Myocyte (in vitro differentiated cells): ENCODE measurements around the gene CFAP119. TPM values are rescaled to one million over a fixed set of nuclear protein-coding genes. Genes with fewer than 3 reads are reported as not detected.
A peak's percentile ranks its signal among the peaks of the same experiment; 100 is the strongest.

Experiments
- DNase-seq: peaks from one replicate; pipeline ENCODE4 v3.0.0-alpha.2; 2012; ENCODE audit warnings: low read depth
- total RNA-seq: library from RNA; depleted of rRNA; stranded (reverse); fragments of >200 nt; gene quantifications from 2 replicates; pipeline ENCODE4 v1.2.3, GENCODE V29; 2014

The CFAP119 gene
- total RNA-seq, 1 donor from 2014 or later = 3.9 TPM

DNA sequence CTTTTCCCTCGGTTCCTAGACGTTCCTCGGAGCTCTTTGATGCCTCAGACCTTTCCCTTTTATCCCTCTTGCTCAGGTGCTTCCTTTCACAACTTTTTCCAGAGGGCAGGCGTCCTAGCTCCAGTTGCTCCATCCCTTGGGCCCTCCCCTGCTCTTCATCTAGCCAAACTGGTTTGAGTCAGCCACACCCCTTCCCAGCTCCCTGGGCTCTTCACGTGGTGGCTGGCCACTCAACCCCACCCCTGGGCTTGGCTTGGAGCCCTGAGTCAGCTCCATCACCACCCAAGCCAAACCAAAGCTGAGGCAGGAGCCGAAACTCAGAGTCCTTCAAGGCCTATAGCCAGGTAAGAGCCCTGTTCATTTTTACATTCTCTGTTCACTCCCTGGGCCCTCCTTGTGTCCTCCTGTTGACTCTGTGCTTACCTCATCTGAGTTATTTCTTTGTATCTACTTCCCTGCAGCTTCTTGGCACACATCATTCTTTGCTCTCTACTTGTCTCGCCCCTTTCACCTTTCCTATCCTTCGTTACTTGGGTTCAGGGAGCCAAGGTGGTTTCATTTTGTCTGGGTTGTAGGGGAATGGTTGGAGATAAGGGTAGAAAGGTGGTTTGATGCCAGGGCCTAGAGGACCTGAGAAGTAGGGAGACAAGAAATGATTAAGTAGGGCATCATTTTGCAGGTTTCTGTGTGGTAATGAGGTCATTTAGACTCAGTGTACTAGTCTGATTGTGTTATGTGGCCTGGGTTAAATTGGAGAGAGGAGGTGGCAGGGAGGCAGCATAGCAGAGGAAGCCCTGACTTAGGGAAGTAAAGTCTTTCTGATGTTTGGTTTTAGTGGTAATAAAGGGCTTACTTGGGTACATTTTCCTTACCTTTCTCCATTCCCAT lies 21.3 kb downstream of the CFAP119 start:
- peak; percentile 91 for DNase-seq

DNA sequence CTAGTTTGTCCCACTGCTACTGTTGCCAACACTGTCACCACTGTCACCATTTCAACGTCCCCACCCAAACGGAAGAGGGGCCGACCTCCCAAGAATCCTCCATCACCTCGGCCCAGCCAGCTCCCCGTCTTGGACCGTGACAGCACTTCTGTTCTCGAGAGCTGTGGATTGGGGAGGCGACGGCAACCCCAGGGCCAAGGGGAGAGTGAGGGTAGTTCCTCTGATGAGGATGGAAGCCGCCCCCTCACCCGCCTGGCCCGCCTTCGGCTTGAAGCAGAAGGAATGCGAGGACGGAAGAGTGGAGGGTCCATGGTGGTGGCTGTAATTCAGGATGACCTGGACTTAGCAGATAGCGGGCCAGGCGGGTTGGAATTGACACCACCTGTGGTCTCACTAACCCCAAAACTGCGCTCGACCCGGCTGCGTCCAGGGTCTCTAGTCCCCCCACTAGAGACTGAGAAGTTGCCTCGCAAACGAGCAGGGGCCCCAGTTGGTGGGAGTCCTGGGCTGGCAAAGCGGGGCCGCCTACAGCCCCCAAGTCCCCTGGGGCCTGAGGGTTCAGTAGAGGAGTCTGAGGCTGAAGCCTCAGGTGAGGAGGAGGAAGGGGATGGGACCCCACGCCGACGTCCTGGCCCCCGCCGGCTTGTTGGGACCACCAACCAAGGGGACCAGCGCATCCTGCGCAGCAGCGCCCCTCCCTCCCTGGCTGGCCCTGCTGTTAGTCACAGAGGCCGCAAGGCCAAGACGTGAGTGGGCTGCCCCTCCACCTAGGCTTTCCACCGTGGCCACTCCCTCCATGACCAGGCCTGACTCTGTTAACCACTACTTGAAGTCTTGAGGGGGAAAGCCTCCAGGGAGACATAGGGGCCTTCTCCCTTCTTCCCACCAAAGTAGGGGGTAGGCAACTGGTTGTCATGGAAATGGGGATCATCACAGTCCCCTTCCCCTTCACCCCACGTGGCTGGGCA lies 22.6 kb downstream of the CFAP119 start:
- DNase-seq = no peak

DNA sequence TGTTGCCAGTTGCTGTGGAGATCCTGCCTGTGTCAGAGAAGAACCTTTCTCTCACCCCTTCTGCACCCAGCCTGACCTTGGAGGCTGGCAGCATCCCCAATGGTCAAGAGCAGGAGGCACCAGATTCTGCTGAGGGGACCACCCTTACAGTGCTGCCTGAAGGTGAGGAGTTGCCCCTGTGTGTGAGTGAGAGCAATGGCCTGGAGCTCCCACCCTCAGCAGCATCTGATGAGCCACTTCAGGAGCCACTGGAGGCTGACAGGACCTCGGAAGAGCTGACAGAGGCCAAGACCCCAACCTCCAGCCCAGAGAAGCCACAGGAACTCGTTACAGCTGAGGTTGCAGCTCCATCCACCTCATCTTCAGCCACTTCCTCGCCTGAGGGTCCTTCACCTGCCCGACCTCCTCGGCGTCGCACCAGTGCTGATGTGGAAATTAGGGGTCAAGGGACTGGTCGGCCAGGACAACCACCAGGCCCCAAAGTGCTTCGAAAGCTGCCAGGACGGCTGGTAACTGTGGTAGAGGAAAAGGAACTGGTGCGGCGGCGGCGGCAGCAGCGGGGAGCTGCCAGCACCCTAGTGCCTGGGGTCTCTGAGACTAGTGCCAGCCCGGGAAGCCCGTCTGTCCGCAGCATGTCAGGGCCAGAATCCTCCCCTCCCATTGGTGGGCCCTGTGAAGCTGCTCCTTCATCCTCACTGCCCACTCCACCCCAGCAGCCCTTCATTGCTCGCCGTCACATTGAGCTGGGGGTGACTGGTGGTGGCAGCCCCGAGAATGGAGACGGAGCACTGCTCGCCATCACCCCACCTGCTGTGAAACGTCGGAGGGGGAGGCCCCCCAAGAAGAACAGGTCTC lies 23.8 kb downstream of the CFAP119 start:
- no peak for DNase-seq

DNA sequence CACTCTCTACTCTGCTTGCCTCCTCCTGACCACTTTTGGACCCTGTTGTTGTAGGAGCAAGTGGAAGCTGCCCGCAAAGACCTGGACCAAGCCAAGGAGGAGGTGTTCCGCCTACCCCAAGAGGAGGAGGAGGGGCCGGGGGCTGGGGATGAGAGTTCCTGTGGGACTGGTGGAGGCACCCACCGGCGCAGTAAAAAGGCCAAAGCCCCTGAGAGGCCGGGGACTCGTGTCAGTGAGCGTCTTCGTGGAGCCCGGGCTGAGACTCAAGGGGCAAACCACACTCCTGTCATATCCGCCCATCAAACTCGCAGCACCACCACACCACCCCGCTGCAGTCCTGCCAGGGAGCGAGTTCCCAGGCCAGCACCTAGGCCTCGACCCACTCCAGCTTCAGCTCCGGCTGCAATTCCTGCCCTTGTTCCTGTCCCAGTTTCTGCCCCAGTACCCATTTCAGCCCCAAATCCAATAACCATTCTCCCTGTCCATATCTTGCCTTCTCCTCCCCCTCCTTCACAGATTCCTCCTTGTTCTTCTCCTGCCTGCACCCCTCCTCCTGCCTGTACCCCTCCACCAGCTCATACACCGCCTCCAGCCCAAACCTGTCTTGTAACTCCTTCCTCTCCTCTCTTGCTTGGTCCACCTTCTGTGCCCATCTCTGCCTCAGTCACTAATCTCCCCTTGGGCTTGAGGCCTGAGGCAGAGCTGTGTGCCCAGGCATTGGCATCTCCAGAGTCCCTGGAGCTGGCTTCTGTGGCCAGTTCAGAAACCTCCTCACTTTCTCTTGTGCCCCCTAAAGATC lies 24.7 kb downstream of the CFAP119 start:
- DNase-seq = no peak

DNA sequence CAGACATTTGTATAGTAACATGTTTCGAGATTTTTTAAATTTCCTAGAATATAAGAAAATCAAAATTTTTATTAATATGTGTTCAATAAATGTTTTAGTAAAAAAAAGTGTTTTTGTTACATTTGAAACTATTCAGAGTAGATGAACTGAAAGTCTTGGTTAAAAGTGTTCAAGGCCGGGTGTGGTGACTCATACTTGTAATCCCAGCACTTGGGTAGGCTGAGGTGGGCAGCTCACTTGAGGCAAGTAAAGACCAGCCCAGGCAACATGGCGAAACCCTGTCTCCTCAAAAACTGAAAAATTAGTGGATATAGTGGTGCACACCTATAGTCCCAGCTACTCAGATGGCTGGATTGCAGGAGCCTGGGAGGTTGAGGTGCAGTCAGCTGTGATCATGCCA lies 30.5 kb downstream of the CFAP119 start:
- DNase-seq = no peak

DNA sequence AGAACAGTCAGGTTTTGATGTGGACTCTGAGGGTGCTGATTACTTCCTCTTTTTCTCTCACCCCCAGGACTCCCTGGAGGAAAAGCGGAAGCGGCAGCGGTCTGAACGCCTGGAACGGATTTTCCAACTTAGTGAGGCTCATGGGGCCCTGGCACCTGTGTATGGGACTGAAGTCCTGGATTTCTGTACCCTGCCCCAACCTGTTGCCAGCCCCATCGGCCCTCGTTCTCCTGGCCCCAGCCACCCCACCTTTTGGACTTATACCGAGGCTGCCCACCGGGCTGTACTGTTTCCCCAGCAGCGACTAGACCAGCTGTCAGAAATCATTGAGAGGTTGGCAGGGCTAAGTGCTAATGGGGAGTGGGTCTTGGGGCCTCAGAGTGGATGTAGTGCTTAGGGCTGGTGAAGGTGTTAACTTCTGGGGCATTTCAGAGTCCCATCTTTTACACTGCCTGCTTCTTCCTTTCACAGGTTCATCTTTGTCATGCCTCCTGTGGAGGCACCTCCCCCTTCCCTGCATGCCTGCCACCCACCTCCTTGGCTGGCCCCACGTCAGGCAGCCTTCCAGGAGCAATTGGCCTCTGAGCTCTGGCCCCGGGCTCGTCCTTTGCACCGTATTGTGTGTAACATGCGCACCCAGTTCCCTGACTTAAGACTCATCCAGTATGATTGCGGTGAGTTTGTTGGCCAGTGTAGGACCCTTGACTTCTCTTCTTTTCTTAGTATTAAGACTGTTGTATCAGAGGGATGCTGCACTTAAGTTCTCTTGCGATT lies 32.8 kb downstream of the CFAP119 start:
- no peak for DNase-seq

DNA sequence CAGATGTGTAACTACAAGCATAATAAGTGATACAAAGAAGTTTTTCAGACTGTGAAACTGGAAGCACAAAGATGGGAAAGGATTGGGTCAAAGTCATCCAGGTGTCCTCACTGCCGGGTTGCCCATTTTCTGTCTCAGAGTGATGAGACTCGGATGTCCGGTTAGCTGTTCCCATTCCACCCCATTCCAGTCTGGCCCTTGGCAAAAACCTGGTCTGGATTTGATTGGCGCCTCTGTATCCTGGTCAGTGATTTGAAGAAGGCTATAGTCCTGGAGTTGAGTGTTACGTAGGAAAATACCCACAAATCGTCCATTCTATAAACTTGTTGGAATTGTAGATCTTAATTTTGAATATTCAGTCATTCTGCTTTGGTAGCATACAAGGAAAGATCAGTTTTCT lies 33.5 kb downstream of the CFAP119 start:
- no peak for DNase-seq

DNA sequence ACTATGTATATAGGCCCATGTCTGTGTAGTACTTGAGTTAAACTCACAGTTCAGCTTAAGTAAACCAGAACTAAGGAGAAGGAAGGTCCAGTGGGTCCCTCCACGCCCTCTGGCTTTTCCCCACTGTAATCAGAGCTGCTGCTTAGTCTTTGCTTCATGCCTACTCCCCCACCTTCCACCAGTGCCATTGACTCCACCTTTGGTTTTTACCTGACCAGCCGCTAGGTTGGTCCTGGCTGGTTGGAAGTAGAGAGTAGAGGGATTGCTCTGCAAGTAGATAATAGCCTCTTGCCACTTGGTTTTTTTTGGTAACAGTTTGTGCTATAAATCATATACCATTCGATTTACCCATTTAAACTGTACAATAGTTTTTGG lies 36.5 kb downstream of the CFAP119 start:
- DNase-seq = no peak

DNA sequence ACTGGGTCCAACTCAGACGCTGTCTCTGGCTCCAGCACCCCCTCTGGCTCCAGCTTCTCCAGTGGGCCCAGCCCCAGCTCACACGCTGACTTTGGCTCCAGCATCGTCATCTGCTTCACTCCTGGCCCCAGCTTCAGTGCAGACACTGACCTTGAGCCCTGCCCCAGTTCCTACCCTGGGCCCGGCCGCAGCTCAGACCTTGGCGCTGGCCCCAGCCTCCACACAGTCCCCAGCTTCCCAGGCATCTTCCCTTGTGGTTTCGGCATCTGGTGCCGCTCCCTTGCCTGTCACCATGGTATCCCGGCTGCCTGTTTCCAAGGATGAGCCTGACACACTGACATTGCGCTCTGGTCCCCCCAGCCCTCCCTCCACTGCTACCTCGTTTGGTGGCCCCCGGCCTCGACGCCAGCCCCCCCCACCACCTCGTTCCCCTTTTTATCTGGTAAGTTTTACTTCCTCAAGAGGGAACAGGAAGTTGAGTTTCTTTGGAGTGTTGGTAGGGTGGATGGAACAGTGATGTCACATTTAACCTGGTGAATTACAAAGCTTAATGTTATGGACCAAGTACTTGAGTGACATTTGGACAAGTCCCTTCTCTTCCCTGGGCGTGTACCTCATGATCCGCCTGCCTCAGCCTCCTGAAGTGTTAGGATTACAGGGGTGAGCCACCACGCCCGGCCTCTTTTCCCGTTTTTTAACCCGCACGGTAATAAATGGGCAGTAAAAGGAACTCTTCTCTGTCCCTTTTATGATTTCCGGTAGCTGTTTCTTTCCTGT lies 37.0 kb downstream of the CFAP119 start:
- DNase-seq = peak; percentile 75

DNA sequence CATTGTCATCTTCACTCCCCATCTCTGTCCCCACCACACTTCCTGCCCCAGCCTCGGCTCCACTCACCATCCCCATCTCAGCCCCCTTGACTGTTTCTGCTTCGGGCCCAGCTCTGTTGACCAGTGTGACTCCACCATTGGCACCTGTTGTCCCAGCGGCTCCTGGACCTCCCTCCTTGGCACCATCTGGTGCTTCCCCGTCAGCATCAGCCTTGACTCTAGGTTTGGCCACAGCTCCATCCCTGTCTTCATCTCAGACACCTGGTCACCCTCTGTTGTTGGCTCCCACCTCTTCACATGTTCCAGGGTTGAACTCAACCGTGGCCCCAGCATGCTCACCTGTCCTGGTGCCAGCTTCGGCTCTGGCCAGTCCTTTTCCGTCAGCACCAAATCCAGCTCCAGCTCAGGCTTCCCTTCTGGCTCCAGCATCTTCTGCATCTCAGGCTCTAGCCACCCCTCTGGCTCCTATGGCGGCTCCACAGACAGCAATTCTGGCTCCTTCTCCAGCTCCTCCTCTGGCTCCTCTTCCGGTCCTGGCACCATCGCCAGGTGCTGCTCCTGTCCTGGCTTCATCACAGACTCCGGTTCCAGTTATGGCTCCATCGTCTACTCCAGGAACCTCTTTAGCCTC lies 38.0 kb downstream of the CFAP119 start:
- no peak for DNase-seq

DNA sequence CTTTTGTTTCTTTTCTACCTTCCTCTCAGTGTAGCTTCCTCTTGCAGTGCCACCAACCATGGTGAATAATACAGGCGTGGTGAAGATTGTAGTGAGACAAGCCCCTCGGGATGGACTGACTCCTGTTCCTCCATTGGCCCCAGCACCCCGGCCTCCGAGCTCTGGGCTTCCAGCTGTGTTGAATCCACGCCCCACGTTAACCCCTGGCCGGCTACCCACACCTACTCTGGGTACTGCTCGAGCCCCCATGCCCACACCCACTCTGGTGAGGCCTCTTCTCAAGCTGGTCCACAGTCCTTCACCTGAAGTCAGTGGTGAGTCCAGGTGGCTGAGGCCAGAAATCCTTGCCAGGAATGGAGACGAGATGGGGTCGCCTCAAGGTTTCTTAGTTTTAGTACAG lies 38.9 kb downstream of the CFAP119 start:
- no peak for DNase-seq

DNA sequence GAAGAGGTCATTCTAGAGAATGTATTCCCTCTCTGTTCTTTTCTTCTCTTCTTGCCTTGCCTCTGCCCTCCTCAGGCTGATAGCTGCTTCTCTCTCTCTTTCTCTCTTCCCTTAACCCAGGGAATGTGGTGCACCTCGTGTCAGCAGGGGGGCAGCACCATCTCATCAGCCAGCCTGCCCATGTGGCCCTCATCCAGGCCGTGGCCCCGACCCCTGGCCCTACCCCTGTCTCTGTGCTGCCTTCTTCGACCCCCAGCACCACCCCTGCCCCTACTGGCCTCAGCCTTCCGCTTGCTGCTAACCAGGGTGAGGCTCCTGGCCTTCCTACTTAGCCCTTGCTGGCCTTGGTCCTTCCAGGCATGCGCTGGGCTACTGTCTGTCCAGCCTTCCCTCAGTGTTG lies 39.4 kb downstream of the CFAP119 start:
- DNase-seq = no peak

DNA sequence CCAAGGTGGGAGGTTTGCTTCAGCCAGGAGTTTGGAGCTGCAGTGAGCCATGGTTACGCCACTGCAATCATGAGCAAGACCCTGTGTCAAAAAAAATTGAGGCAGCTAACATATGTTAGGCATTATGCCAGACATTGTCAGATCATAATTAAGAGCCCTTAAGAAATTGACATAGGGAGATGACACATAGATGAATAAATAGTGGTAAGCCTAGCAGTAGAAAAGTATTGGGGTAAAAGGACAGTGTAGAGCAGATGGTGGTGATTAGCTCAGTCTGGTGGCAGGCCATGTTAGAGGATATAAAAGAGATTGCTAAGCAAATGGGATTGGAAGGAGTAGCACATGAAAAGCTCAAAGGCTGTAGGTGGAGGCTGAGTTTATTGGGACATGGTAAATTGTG lies 40.3 kb downstream of the CFAP119 start:
- DNase-seq = no peak

DNA sequence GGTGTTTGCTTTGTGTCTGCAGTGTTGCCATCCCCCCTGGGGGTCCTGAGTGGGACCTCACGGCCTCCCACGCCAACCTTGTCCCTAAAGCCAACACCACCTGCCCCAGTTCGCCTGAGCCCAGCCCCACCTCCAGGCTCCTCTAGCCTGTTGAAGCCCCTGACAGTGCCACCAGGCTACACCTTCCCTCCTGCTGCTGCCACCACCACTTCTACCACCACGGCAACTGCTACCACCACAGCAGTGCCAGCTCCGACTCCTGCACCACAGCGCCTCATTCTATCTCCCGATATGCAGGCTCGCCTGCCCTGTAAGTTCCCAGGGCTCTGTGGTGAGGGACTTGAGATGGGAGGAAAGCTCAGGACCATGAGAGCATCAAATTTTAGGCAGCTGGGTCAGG lies 40.7 kb downstream of the CFAP119 start:
- no peak for DNase-seq

DNA sequence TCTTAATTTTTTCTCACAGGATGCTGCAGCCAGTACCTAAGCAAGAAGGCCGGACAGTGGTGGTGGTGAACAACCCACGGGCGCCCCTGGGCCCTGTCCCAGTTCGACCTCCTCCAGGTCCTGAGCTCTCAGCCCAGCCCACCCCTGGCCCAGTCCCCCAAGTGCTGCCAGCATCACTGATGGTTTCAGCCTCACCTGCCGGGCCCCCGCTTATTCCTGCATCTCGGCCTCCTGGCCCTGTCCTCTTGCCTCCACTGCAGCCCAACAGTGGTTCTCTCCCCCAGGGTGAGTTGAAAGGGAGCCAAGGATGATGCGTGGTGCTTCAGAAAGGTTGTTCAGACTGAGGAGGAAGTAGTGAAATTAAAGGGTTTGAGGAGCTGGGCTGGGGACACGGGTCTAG lies 41.2 kb downstream of the CFAP119 start:
- no peak for DNase-seq

DNA sequence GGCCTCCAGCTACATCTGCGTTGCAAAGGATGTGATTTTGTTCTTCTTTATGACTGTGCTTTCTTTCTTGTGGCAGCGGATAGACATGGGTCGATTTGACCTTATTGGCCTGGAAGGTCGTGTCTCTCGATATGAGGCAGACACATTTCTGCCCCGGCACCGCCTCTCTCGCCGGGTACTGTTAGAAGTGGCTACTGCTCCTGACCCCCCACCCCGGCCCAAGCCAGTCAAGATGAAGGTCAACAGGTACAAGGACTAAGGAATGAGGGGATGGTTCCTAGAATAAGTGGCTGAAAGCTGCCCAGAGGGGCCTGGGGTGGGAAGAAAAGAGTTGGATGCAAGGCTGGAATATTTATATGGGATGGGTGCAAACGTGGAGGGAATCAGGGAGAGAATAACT lies 41.8 kb downstream of the CFAP119 start:
- DNase-seq = no peak

DNA sequence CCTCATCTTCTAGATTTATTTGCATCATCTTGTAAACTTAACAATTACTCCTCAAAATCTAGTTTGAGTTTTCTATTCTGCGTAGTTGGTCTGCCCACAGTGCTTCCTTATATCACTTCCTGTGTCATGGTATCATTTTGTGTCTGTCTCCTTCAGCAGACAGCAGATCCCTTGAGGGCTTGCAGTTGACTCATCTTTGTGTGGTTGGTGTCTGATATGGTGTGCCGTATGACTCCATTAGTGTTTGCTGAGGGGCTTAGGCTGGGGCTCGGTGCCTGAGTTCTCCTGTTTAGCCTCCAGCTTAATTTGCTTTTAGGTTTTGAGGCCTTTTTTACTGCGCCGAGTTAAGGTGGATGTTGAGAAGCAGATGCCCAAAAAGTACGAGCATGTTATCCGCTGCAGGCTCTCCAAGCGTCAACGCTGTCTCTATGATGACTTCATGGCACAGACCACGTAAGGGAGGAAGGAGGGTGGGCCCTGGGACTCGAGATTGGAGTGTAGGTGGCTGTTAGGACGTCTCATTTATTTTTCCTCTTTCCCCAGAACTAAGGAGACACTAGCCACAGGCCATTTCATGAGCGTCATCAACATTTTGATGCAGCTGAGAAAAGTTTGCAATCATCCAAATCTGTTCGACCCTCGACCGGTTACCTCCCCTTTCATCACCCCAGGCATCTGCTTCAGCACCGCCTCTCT lies 46.0 kb downstream of the CFAP119 start:
- no peak for DNase-seq

DNA sequence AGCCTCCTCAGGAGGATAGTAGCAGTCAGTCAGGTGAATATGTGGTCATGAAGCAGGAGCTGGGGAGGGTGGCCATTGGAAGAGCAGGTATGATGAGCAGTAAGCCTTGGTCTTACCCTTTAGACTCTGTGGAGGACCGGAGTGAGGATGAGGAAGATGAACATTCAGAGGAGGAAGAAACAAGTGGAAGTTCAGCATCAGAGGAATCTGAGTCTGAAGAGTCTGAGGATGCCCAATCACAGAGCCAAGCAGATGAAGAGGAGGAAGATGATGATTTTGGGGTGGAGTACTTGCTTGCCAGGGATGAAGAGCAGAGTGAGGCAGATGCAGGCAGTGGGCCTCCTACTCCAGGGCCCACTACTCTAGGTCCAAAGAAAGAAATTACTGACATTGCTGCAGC lies 50.1 kb downstream of the CFAP119 start:
- DNase-seq = no peak
